Measurements from ENCODE around the gene PPP2CA.

Gene PPP2CA

GRCh38 chr5:134146651-134147518 is 79.0 kb downstream of the PPP2CA start:
- no peak for DNase-seq

DNA sequence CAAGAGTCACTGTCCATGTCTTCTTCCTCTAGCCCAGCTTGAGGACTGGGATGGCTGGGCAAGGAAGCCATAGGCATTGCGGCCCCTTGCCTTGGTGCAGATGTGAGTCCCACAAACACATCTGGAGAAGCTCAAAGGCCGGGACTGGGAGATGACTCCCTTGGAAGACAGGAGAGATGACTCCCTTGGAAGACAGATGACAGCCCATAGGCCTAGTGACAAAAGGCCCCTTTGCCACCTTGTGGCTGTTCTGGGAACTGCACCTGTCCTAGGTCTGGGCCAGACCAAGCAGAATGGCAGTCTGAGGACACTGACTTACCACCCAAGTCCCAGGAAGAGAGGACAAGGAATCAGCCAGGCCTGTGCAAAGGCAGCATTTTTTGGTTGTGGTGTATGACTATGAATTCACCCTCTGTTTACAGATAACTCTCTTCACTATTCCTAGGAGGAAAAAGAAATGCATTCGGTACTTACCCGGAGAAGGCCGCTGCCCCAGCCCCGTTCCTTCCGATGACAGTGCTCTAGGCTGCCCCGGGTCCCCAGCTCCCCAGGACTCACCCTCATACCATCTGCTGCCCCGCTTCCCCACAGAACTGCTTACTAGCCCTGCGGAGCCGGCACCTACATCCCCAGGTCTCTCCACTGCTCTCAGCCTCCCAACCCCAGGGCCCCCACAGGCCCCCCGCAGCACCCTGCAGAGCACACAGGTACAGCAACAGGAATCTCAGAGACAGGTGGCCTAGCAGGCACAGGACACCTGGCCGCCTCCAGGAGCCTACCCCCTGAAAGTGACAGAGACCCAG is 79.9 kb downstream of the PPP2CA start:
- DNase-seq: no peak

GRCh38 chr5:134145041-134145757 is 80.7 kb downstream of the PPP2CA start:
- DNase-seq: no peak

All from NCI-H187 treated with DMSO at 0.1 percent for 48 hours (cell line).